Stomach (tissue), 4 donors: Measurements from ENCODE around the gene TSPAN11.

ENCODE experiments used
- EP300 ChIP-seq: sonication (generic); formaldehyde crosslinking; IDR thresholded peaks from one replicate; pipeline ENCODE4 v1.6.1; 2017; ENCODE audit warnings: antibody characterized with exemption
- POLR2A ChIP-seq, 4 donors: fragments of 450-650 bp; IDR thresholded peaks; one replicate each; pipeline ENCODE4 v1.6.1; 2016; ENCODE audit warnings: antibody characterized with exemption in 4 of 4, control low read depth in 2 of 4, mild to moderate bottlenecking in 1 of 4, moderate library complexity in 1 of 4
- POLR2AphosphoS5 ChIP-seq, 3 donors: sonication (generic); formaldehyde crosslinking; IDR thresholded peaks; one replicate each; pipeline ENCODE4 v1.6.1; 2016; ENCODE audit warnings: antibody characterized with exemption in 3 of 3
- TF ChIP-seq, protein P1 (sequence below), 7 experiments: fragments of 450-650 bp in 4 of 7; fragments of 200-600 bp in 3 of 7; sonication (generic) in 3 of 7; IDR thresholded peaks; one replicate each; pipeline ENCODE4 v1.5.1; 2016 to 2019; ENCODE audit warnings: antibody characterized with exemption in 7 of 7, control low read depth in 2 of 7, mild to moderate bottlenecking in 1 of 7

DNA sequence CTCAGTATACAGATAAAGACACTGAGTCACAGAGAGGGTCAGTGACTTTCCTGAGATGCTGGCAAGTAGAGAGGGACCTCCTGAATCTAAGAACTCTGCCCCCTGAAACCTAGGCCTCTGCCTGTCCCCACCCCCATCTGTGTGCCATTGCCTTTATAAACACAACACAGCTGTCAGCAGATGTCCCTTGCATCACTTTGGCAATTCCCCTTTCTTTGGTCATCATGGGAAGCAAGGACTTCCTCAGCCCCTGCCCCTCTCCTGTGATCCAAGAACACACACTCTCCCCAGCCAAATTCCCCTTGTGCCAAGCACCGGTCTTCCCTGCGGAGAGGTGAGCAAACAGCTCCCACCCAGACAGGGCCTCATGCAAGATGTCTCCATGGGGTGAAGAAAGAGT, 8.3 kb downstream of the TSPAN11 start:
- TF ChIP-seq, protein P1, sequence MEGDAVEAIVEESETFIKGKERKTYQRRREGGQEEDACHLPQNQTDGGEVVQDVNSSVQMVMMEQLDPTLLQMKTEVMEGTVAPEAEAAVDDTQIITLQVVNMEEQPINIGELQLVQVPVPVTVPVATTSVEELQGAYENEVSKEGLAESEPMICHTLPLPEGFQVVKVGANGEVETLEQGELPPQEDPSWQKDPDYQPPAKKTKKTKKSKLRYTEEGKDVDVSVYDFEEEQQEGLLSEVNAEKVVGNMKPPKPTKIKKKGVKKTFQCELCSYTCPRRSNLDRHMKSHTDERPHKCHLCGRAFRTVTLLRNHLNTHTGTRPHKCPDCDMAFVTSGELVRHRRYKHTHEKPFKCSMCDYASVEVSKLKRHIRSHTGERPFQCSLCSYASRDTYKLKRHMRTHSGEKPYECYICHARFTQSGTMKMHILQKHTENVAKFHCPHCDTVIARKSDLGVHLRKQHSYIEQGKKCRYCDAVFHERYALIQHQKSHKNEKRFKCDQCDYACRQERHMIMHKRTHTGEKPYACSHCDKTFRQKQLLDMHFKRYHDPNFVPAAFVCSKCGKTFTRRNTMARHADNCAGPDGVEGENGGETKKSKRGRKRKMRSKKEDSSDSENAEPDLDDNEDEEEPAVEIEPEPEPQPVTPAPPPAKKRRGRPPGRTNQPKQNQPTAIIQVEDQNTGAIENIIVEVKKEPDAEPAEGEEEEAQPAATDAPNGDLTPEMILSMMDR (IDR thresholded peaks at IDR 0.05) = no peak
- TF ChIP-seq POLR2A (IDR thresholded peaks at IDR 0.05) (no peak), POLR2AphosphoS5 (IDR thresholded peaks at IDR 0.05) (no peak), EP300 (no peak)
